Esophagus muscularis mucosa (tissue), 4 donors: Measurements from ENCODE around the gene PEA15. TPM values are rescaled to one million over a fixed set of nuclear protein-coding genes. Genes with fewer than 3 reads are reported as not detected.

Experiments used
- DNase-seq: peaks from one replicate; pipeline ENCODE4 v3.0.0-alpha.2; 2017; ENCODE audit errors: extremely low spot score
- H3K27ac ChIP-seq, 4 donors: fragments of 200-600 bp; sonication (generic); replicated peaks in 1 of 4; 1 replicate in 3 of 4; 2 replicates in 1 of 4; pipeline ENCODE4 v1.5.1; 2016 to 2019; ENCODE audit warnings: mild to moderate bottlenecking in 1 of 4
- H3K27me3 ChIP-seq, 4 donors: fragments of 200-600 bp; sonication (generic); one replicate each; pipeline versions ENCODE4 v1.5.1 to v1.6.0; 2016 to 2019
- H3K36me3 ChIP-seq, 4 donors: fragments of 200-600 bp; sonication (generic); one replicate each; pipeline ENCODE4 v1.5.1; 2016 to 2019
- H3K4me1 ChIP-seq, 4 donors: fragments of 200-600 bp; sonication (generic); one replicate each; pipeline ENCODE4 v1.5.1; 2016 to 2019
- H3K4me3 ChIP-seq, 4 donors: fragments of 200-600 bp; sonication (generic); 1 replicate in 2 of 4; 2 replicates in 2 of 4; pipeline ENCODE4 v1.5.1; 2016 to 2019; ENCODE audit warnings: mild to moderate bottlenecking in 4 of 4, moderate library complexity in 1 of 4
- H3K9me3 ChIP-seq, 4 donors: fragments of 200-600 bp; sonication (generic); 1 replicate in 3 of 4; 2 replicates in 1 of 4; pipeline ENCODE4 v1.5.1; 2016 to 2019
- EP300 ChIP-seq: sonication (generic); formaldehyde crosslinking; IDR thresholded peaks from one replicate; pipeline ENCODE4 v1.6.1; 2017; ENCODE audit warnings: antibody characterized with exemption
- POLR2A ChIP-seq: fragments of 450-650 bp; IDR thresholded peaks from one replicate; pipeline ENCODE4 v1.6.1; 2017; ENCODE audit warnings: antibody characterized with exemption, moderate library complexity, mild to moderate bottlenecking, low read depth
- POLR2AphosphoS5 ChIP-seq, 2 donors: sonication (generic); formaldehyde crosslinking; IDR thresholded peaks; one replicate each; pipeline ENCODE4 v1.6.1; 2017; ENCODE audit warnings: antibody characterized with exemption in 2 of 2
- WGBS: methylation state at CpG from one replicate; pipeline ENCODE4 v1.1.5; 2018; 5-methylcytosine and 5-hydroxymethylcytosine counted together
- intact Hi-C: fragments of 100-400 bp; cut with DNase I; formaldehyde crosslinking; loops from one replicate; pipeline ENCODE4 v1.15.1; 2023
- total RNA-seq, 4 donors: library from RNA; depleted of rRNA; stranded (reverse); fragments of >200 nt; gene quantifications; one replicate each; pipeline versions ENCODE4 v1.1.0 to v1.2.1, GENCODE V29; 2016
- TF ChIP-seq, protein P1 (sequence below), 3 experiments: fragments of 200-600 bp in 2 of 3; fragments of 450-650 bp in 1 of 3; sonication (generic) in 2 of 3; IDR thresholded peaks; one replicate each; pipeline ENCODE4 v1.5.1; 2017 to 2019; ENCODE audit warnings: antibody characterized with exemption in 3 of 3, mild to moderate bottlenecking in 2 of 3, moderate library complexity in 1 of 3

The PEA15 gene
- total RNA-seq, 4 donors from 2014 or later, result 161 to 286 (median 239) TPM

DNA sequence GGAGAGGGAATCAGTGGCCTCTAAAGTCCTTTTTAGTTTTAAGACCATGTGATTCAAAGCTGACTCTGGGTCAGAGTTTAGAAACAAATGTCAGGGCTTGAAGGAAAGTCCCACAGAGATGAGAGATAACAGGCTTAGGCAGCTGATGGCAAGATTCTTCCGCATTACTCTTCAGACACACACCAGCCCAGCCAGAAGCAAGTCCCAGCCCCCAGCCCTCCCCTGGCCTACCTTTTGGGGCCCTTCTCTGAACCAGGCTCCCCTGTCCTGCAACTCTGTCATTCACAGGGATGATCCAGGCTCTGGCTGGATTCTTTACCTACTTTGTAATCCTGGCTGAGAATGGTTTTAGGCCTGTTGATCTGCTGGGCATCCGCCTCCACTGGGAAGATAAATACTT lies 28.0 kb upstream of the PEA15 start:
- Histone ChIP-seq H3K27ac (no peak overlapping the region), H3K9me3 (no peaks in the 10 kb centered on the region), H3K36me3 (no peaks in the 10 kb centered on the region), H3K4me3 (no peak overlapping the region), H3K27me3 (no peaks in the 10 kb centered on the region), H3K4me1 (no peaks in the 10 kb centered on the region)
- no peak for TF ChIP-seq EP300
- no peak for TF ChIP-seq POLR2AphosphoS5 (IDR thresholded peaks at IDR 0.05)
- TF ChIP-seq POLR2A, result no peak
- TF ChIP-seq, protein P1, sequence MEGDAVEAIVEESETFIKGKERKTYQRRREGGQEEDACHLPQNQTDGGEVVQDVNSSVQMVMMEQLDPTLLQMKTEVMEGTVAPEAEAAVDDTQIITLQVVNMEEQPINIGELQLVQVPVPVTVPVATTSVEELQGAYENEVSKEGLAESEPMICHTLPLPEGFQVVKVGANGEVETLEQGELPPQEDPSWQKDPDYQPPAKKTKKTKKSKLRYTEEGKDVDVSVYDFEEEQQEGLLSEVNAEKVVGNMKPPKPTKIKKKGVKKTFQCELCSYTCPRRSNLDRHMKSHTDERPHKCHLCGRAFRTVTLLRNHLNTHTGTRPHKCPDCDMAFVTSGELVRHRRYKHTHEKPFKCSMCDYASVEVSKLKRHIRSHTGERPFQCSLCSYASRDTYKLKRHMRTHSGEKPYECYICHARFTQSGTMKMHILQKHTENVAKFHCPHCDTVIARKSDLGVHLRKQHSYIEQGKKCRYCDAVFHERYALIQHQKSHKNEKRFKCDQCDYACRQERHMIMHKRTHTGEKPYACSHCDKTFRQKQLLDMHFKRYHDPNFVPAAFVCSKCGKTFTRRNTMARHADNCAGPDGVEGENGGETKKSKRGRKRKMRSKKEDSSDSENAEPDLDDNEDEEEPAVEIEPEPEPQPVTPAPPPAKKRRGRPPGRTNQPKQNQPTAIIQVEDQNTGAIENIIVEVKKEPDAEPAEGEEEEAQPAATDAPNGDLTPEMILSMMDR (IDR thresholded peaks at IDR 0.05), result no peak
- 87% methylated on average over 2 of the region's 2 CpGs for WGBS
- no peak for DNase-seq
- intact Hi-C loops, result no loop called here

GRCh38 chr1:160177667-160178066 lies 27.5 kb upstream of the PEA15 start:
- Histone ChIP-seq H3K27me3 (no peaks in the 10 kb centered on the region), H3K36me3 (no peaks in the 10 kb centered on the region), H3K27ac (no peak overlapping the region), H3K4me1 (no peaks in the 10 kb centered on the region), H3K4me3 (no peak overlapping the region), H3K9me3 (no peaks in the 10 kb centered on the region)
- TF ChIP-seq POLR2AphosphoS5 (IDR thresholded peaks at IDR 0.05) (no peak), EP300 (no peak)
- TF ChIP-seq, protein P1 (IDR thresholded peaks at IDR 0.05), result no peak
- 80% methylated on average over 1 of the region's 1 CpG for WGBS
- intact Hi-C loops, result no loop called here
- no peak for DNase-seq

GRCh38 chr1:160178731-160179130 lies 26.5 kb upstream of the PEA15 start:
- no peaks in the 10 kb centered on the region for H3K27me3 ChIP-seq
- H3K4me3 ChIP-seq, result no peak overlapping the region
- no peak for TF ChIP-seq POLR2AphosphoS5 (IDR thresholded peaks at IDR 0.05)
- TF ChIP-seq, protein P1 (IDR thresholded peaks at IDR 0.05), result no peak
- TF ChIP-seq EP300, result no peak
- no peak for TF ChIP-seq POLR2A
- intact Hi-C loops, result no loop called here
- H3K4me1 ChIP-seq, result no peaks in the 10 kb centered on the region
- WGBS, result 93% methylated on average over 2 of the region's 2 CpGs
- H3K36me3 ChIP-seq, result no peaks in the 10 kb centered on the region
- no peak overlapping the region for H3K27ac ChIP-seq
- no peak for DNase-seq
- H3K9me3 ChIP-seq, result no peaks in the 10 kb centered on the region

- WGBS, result 84% methylated on average over 4 of the region's 4 CpGs
- Histone ChIP-seq H3K27ac (no peak overlapping the region), H3K27me3 (no peaks in the 10 kb centered on the region), H3K9me3 (no peaks in the 10 kb centered on the region), H3K36me3 (no peaks in the 10 kb centered on the region), H3K4me3 (no peak overlapping the region), H3K4me1 (no peaks in the 10 kb centered on the region)
- intact Hi-C loops, result no loop called here
- DNase-seq, result no peak
- no peak for TF ChIP-seq POLR2A
- TF ChIP-seq EP300, result no peak
- TF ChIP-seq, protein P1 (IDR thresholded peaks at IDR 0.05), result no peak
- no peak for TF ChIP-seq POLR2AphosphoS5 (IDR thresholded peaks at IDR 0.05)
These were observed 25.8 kb upstream of the PEA15 start for GRCh38 chr1:160179336-160179735.

- Histone ChIP-seq H3K27me3 (no peaks in the 10 kb centered on the region), H3K9me3 (no peaks in the 10 kb centered on the region), H3K27ac (no peak overlapping the region), H3K4me1 (peaks cover 13 to 23% (median 21%) of the 10 kb centered on the region in 4 donors), H3K36me3 (no peaks in the 10 kb centered on the region), H3K4me3 (no peak overlapping the region)
- DNase-seq, result no peak
- intact Hi-C loops, result no loop called here
- WGBS, result 90% methylated on average over 7 of the region's 7 CpGs
- TF ChIP-seq, protein P1 (IDR thresholded peaks at IDR 0.05), result no peak
- TF ChIP-seq POLR2A, result no peak
- no peak for TF ChIP-seq EP300
- no peak for TF ChIP-seq POLR2AphosphoS5 (IDR thresholded peaks at IDR 0.05)
These were observed 18.9 kb upstream of the PEA15 start for GRCh38 chr1:160186246-160186645.
